ENCODE data around the gene KRTAP10-8. TPM values are rescaled to one million over a fixed set of nuclear protein-coding genes. Genes with fewer than 3 reads are reported as not detected.
"Not testable (repeated sequence)": the region's sequence is repeated elsewhere in the genome, so short reads cannot be mapped to it uniquely, and the experiment has no call there.

The KRTAP10-8 gene
- total RNA-seq, 2 experiments from 2014 or later = not detected

DNA sequence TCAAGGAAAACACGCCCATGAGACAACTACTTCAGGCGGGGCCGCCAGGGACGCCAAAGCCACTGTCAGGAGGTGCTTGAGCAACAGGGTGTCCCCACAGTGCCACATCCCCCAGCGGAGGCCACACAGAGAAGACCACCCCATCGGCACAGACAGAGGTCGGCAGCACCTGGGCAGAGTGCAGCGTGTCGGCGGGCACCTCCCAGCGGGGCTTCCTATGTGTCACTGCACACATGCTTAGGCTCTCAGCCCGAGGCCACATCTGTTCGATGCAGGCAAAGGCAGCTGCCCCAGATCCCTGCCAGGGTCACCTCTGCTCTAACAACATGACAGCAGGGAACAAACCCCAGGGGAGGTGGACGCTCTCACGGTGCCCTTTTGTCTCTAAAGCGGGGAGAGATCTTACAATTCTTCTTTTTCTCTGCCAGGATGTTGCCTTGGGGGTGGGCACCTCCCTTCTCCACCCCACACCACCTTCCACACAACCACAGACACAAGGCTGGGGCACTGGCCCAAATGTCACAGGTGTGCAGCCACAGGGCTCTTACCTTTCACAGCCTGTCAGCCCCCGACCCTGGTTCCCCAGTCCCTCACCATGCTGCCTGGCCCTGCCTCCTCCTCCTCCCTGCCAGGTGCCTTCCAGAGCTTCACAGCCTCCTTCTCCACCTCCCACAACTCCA, 4.2 kb downstream of the KRTAP10-8 start:
- no peak for DNase-seq
- ChIA-PET CTCF (no interaction called here), POLR2A (no interaction called here)
- Mint-ChIP-seq H3K4me1 (peaks cover 45% of the 10 kb centered on the region), H3K27ac (no peak overlapping the region), H3K27me3 (no peaks in the 10 kb centered on the region), H3K4me3 (no peak overlapping the region), H3K9me3 (ENCODE audit: low read depth) (peaks cover 23% of the 10 kb centered on the region), H3K36me3 (ENCODE audit: low read depth) (peaks cover 21% of the 10 kb centered on the region)
- intact Hi-C loops (cut with DNase I, micrococcal nuclease) = loop anchor here (5.0 kb wide), 2 partner anchors 36 to 69 kb away; partner anchors contain the start of gene KRTAP12-4 (in 1 of the 2)
- ATAC-seq = no peak

DNA sequence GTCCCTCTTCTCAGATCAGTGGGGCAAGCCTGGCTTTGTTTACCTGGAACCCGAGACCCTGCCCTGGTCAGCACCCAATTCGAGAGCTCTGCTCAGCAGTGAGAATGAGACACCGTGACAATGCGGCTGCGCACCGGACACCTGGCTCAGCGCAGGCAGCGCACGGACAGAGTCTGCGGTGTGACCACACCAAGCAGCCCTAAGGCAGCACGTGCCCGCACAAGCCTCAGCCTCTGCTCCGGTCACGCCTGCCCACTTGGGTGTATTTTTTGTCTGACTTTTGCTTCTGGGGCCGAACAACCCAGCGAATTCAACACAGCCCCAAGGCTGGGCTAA, 4.7 kb downstream of the KRTAP10-8 start:
- H3K4me1 Mint-ChIP-seq = peaks cover 45% of the 10 kb centered on the region
- H3K4me3 Mint-ChIP-seq = no peak overlapping the region
- no peak overlapping the region for H3K27ac Mint-ChIP-seq
- POLR2A ChIA-PET = no interaction called here
- ATAC-seq (no peak), DNase-seq (no peak)
- peaks cover 20% of the 10 kb centered on the region for H3K9me3 Mint-ChIP-seq (ENCODE audit: low read depth)
- no peaks in the 10 kb centered on the region for H3K27me3 Mint-ChIP-seq
- H3K36me3 Mint-ChIP-seq (ENCODE audit: low read depth) = peaks cover 21% of the 10 kb centered on the region
- intact Hi-C loops (cut with DNase I, micrococcal nuclease) = loop anchor here (5.0 kb wide), 2 partner anchors 36 to 69 kb away; partner anchors contain the start of gene KRTAP12-4 (in 1 of the 2)
- CTCF ChIA-PET = no interaction called here

DNA sequence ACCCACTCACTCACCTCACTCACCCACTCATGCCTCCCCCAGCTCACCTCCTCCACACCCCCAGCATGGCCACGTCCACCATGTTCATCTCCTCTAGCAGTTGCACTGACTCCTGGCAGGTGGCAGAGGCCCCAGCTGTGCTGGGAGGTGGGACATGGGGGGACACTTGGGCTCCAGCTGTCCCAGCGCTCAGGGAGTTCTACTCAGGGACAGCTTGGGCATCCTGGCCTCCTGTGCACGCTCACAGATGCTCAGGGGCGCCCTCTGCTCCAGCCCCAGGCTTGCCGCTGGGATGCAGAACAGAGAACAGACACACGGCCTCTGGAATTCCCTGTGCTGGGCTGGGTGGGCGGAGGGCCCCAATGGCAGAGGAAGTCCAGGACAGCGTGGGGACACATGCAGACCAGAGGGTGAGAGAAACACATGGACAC, 5.2 kb downstream of the KRTAP10-8 start:
- Mint-ChIP-seq H3K27me3 (no peaks in the 10 kb centered on the region), H3K36me3 (ENCODE audit: low read depth) (peaks cover 21% of the 10 kb centered on the region), H3K4me1 (peaks cover 45% of the 10 kb centered on the region), H3K4me3 (no peak overlapping the region), H3K27ac (no peak overlapping the region), H3K9me3 (ENCODE audit: low read depth) (peaks cover 20% of the 10 kb centered on the region)
- DNase-seq = no peak
- ChIA-PET CTCF (no interaction called here), POLR2A (no interaction called here)
- no peak for ATAC-seq
- intact Hi-C loops (cut with DNase I, micrococcal nuclease) = loop anchor here (5.0 kb wide), 2 partner anchors 35 to 70 kb away; partner anchors contain the start of gene KRTAP12-4 (in 1 of the 2)

DNA sequence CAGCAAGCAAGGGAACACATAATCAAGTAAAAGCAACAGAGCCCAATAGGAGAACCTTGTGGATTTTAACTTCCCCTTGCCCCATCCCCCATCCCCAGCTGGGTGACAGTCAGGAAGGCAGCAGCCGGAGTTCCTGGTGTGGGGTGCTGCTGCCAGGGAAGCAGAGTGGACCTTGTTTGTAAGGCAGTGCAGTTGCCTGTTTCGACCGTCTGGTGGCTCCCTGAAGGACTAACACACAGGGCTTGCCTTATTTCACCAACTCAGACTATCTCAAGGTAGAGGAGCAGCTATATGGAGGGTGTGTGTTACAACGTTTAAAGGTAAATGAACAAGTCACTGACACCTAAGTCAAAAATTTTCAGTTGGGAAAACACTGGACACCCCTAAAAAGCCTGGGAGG, 6.6 kb downstream of the KRTAP10-8 start:
- ChIA-PET POLR2A (interaction anchor here (1.0 kb wide), 1 partner anchor 254 kb away, joined by 3 read pairs; no protein-coding TSS in a partner anchor), CTCF (interaction anchor here (0.8 kb wide), 1 partner anchor 9 kb away, joined by 3 read pairs; no protein-coding TSS in a partner anchor)
- no peaks in the 10 kb centered on the region for H3K27me3 Mint-ChIP-seq
- peaks cover 21% of the 10 kb centered on the region for H3K36me3 Mint-ChIP-seq (ENCODE audit: low read depth)
- intact Hi-C loops (cut with DNase I, micrococcal nuclease) = loop anchor here (5.0 kb wide), 2 partner anchors 34 to 71 kb away; partner anchors contain the start of gene KRTAP12-4 (in 1 of the 2)
- H3K9me3 Mint-ChIP-seq (ENCODE audit: low read depth) = peaks cover 31% of the 10 kb centered on the region
- H3K27ac Mint-ChIP-seq = peak overlapping the region; percentile 90
- H3K4me1 Mint-ChIP-seq = peaks cover 45% of the 10 kb centered on the region
- ATAC-seq (peak; percentile 64), DNase-seq (peak; percentile 27)
- H3K4me3 Mint-ChIP-seq = peak overlapping the region; percentile 18

DNA sequence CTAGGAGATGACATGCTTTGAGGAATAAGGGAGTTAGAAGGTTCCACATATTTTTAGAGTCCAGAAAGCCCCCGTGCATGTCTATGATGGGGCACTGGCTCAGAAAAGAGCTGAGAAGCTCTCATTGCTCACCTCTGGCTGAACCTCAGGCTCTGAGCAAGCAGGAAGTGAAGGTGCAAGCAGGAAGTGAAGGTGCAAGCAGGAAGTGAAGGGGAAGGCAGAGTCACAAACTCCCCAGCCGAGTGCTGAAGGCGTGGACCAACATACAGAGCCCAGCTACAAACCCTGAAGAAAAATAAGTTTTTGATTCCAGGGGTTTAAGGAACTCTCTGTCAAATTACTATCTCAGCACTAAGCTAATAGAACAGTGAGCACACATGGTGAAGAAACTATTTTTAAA, 7.0 kb downstream of the KRTAP10-8 start:
- Mint-ChIP-seq H3K4me3 (peak overlapping the region; percentile 18), H3K27ac (peak overlapping the region; percentile 90), H3K9me3 (ENCODE audit: low read depth) (peaks cover 35% of the 10 kb centered on the region), H3K27me3 (no peaks in the 10 kb centered on the region), H3K4me1 (peaks cover 45% of the 10 kb centered on the region), H3K36me3 (ENCODE audit: low read depth) (peaks cover 21% of the 10 kb centered on the region)
- DNase-seq (peak; percentile 67), ATAC-seq (peak; percentile 99)
- ChIA-PET CTCF (interaction anchor here (0.5 to 0.8 kb wide), 2 partner anchors 10 to 510 kb away, joined by 3 read pairs; no protein-coding TSS in a partner anchor), POLR2A (interaction anchor here (1.0 kb wide), 1 partner anchor 254 kb away, joined by 3 read pairs; no protein-coding TSS in a partner anchor)
- intact Hi-C loops (cut with DNase I, micrococcal nuclease) = loop anchor here (5.0 kb wide), 2 partner anchors 33 to 72 kb away; partner anchors contain the start of gene KRTAP12-4 (in 1 of the 2)

DNA sequence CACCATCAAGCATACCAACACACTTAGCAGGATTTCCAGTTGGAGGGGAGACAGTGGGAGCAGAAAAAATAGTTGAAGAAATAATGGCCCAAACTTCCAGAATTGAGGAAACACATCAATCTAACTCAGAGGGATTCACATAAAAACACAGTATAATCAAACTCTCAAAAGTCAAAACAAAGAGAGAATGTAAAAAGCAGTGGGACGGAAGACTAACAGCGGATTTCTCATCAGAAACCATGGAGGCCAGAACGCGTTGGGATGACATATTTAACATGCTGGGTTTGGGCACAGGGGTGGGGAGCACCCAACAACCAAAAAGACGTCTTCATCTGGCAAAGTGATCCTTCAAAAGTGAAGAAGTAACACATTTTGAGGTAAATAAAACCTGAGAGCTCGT, 8.0 kb downstream of the KRTAP10-8 start:
- ChIA-PET POLR2A (no interaction called here), CTCF (interaction anchor here (0.5 kb wide), 1 partner anchor 820 kb away, joined by 3 read pairs; no protein-coding TSS in a partner anchor)
- no peak overlapping the region for H3K4me3 Mint-ChIP-seq
- peaks cover 45% of the 10 kb centered on the region for H3K9me3 Mint-ChIP-seq (ENCODE audit: low read depth)
- peak overlapping the region; percentile 14 for H3K27ac Mint-ChIP-seq
- peaks cover 22% of the 10 kb centered on the region for H3K36me3 Mint-ChIP-seq (ENCODE audit: low read depth)
- intact Hi-C loops (cut with DNase I, micrococcal nuclease) = loop anchor here (5.0 kb wide), 2 partner anchors 32 to 73 kb away; partner anchors contain the start of gene KRTAP12-4 (in 1 of the 2)
- ATAC-seq (no peak), DNase-seq (no peak)
- no peaks in the 10 kb centered on the region for H3K27me3 Mint-ChIP-seq
- H3K4me1 Mint-ChIP-seq = peaks cover 45% of the 10 kb centered on the region

DNA sequence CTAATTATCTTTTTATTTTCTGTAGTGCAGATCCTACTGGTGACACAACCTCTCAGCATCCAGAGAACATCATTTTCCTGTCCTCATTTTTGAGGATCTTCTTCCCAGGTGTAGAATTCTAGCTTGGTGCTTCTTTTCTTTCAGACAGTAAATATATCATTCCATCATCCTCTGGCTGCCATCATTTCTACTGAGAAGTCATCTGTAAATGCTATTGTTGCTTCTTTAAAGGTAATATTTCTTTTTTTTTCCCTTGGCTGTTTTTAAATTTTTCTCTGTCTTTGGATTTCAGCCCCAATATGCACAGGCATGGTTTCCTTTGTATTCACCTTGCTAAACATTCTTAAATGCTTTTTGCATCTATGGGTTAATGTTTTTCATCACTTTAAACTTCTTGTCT, 11.7 kb downstream of the KRTAP10-8 start:
- no peak for ATAC-seq
- Mint-ChIP-seq H3K27me3 (no peaks in the 10 kb centered on the region), H3K36me3 (ENCODE audit: low read depth) (peaks cover 22% of the 10 kb centered on the region), H3K9me3 (ENCODE audit: low read depth) (peaks cover 43% of the 10 kb centered on the region), H3K4me3 (no peak overlapping the region), H3K4me1 (peaks cover 25% of the 10 kb centered on the region), H3K27ac (no peak overlapping the region)
- DNase-seq = no peak
- POLR2A ChIA-PET = no interaction called here
- intact Hi-C loops (cut with DNase I, micrococcal nuclease) = no loop called here
- CTCF ChIA-PET = no interaction called here

DNA sequence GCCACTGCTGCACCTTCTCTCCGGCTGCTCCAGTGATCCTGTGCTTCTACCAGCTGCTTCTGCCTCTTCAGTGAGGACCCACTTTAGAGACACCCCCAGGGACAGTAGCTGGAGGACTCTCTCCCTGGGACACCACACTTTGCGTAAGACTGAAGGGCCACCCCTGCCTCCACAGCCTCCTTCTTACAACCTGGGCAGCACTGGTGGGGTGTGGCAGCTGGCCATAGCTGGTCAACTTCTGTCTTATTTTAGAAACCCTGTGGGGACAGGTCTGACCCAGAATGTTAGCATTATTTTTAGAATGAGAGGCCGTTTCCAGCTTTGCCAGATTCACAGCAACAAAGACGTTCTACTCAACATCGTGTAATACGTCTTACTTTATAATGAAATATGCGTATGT, 13.9 kb downstream of the KRTAP10-8 start:
- ATAC-seq (no peak), DNase-seq (no peak)
- ChIA-PET CTCF (no interaction called here), POLR2A (no interaction called here)
- H3K27me3 Mint-ChIP-seq = no peaks in the 10 kb centered on the region
- H3K4me1 Mint-ChIP-seq = peaks cover 22% of the 10 kb centered on the region
- H3K4me3 Mint-ChIP-seq = no peak overlapping the region
- H3K27ac Mint-ChIP-seq = no peak overlapping the region
- intact Hi-C loops (cut with DNase I, micrococcal nuclease) = no loop called here
- peaks cover 38% of the 10 kb centered on the region for H3K9me3 Mint-ChIP-seq (ENCODE audit: low read depth)
- H3K36me3 Mint-ChIP-seq (ENCODE audit: low read depth) = peaks cover 5% of the 10 kb centered on the region

DNA sequence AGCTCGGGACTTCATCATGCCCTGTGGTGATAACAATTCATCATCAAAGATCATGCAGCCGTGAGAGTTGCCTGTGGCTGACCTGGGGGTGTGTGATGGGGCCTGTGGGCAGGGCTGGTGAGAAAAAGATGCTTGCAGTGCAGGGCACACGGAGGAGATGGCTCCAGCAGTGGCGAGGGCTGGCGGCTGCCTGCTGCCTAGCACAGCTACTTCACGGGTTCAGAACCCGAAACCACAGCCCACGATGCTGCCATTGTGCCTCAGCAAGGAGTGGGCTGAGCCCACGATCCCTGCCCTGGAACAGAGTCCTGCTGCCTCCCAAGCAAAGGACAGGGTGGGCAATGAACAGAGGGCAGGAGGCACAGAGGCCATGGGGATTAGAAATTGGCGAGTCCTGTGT, 14.4 kb downstream of the KRTAP10-8 start:
- intact Hi-C loops (cut with DNase I, micrococcal nuclease) = no loop called here
- H3K27ac Mint-ChIP-seq = no peak overlapping the region
- no peak for ATAC-seq
- peaks cover 41% of the 10 kb centered on the region for H3K9me3 Mint-ChIP-seq (ENCODE audit: low read depth)
- no peak for DNase-seq
- POLR2A ChIA-PET = no interaction called here
- CTCF ChIA-PET = no interaction called here
- no peak overlapping the region for H3K4me3 Mint-ChIP-seq
- peaks cover 21% of the 10 kb centered on the region for H3K4me1 Mint-ChIP-seq
- H3K27me3 Mint-ChIP-seq = no peaks in the 10 kb centered on the region
- peaks cover 3% of the 10 kb centered on the region for H3K36me3 Mint-ChIP-seq (ENCODE audit: low read depth)

DNA sequence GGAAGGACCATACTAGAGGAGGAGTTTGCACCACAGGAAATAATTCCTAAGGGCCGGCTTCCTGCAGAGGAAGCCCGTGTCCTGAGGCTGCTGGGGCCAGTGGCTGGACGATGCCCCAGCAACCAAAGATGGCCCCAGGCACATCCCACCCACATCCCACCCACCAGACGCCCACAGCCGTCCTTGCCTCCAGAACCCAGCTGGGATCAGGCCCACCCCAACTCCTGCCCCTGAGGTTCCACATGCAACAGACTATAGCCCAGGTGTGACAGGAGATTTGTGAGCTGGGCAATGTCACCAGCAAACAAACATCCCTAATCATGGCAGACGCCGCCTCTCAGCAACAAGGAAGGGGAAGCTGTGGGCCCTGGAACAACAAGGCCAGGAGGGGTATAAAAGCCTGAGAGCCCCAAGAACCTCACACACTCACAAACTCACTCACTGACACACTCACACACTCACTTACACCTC, 14.8 kb downstream of the KRTAP10-8 start, which contains the start of gene KRTAP10-9:
TSS of gene KRTAP10-9 (plus strand) at position 421 of the 471 bp plus-strand sequence. CDS start 79 bp downstream, outside the sequence.
- ChIA-PET POLR2A (no interaction called here), CTCF (no interaction called here)
- peaks cover 21% of the 10 kb centered on the region for H3K4me1 Mint-ChIP-seq
- peaks cover 43% of the 10 kb centered on the region for H3K9me3 Mint-ChIP-seq (ENCODE audit: low read depth)
- intact Hi-C loops (cut with DNase I, micrococcal nuclease) = no loop called here
- ATAC-seq = no peak
- H3K27me3 Mint-ChIP-seq = no peaks in the 10 kb centered on the region
- H3K4me3 Mint-ChIP-seq = no peak within 1 kb of the TSS
- DNase-seq = no peak
- H3K27ac Mint-ChIP-seq = no peak within 1 kb of the TSS
- H3K36me3 Mint-ChIP-seq (ENCODE audit: low read depth) = peaks cover 5% of the 10 kb centered on the region

DNA sequence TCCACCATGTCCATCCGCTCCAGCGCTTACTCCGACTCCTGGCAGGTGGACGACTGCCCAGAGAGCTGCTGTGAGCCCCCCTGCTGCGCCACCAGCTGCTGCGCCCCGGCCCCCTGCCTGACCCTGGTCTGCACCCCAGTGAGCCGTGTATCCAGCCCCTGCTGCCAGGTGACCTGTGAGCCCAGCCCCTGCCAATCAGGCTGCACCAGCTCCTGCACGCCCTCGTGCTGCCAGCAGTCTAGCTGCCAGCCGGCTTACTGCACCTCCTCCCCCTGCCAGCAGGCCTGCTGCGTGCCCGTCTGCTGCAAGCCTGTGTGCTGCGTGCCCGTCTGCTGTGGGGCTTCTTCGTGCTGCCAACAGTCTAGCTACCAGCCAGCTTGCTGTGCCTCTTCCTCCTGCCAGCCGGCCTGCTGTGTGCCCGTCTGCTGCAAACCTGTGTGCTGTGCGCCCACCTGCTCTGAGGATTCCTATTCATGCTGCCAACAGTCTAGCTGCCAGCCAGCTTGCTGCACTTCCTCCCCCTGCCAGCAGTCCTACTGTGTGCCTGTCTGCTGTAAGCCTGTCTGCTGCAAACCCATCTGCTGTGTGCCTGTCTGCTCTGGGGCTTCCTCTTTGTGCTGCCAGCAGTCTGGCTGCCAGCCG, 15.4 kb downstream of the KRTAP10-8 start:
- peaks cover 47% of the 10 kb centered on the region for H3K9me3 Mint-ChIP-seq (ENCODE audit: low read depth)
- not testable (repeated sequence) for H3K4me3 Mint-ChIP-seq

More for the DNA sequence above, 15.4 kb downstream of the KRTAP10-8 start:
- H3K27me3 Mint-ChIP-seq; ATAC-seq; CTCF ChIA-PET; POLR2A ChIA-PET; DNase-seq; H3K27ac Mint-ChIP-seq; H3K36me3 Mint-ChIP-seq (ENCODE audit: low read depth); intact Hi-C loops (cut with DNase I, micrococcal nuclease): not testable (repeated sequence)
- H3K4me1 Mint-ChIP-seq = peaks cover 21% of the 10 kb centered on the region

All from activated CD4-positive, alpha-beta T cell treated with anti-CD3 and anti-CD28 coated beads for 36 hours (primary cell).